ENCODE data around the gene TEX38. TPM values are rescaled to one million over a fixed set of nuclear protein-coding genes. Genes with fewer than 3 reads are reported as not detected.

The TEX38 gene
- total RNA-seq, 1 donor from 2014 or later, result 0.22 TPM

DNA sequence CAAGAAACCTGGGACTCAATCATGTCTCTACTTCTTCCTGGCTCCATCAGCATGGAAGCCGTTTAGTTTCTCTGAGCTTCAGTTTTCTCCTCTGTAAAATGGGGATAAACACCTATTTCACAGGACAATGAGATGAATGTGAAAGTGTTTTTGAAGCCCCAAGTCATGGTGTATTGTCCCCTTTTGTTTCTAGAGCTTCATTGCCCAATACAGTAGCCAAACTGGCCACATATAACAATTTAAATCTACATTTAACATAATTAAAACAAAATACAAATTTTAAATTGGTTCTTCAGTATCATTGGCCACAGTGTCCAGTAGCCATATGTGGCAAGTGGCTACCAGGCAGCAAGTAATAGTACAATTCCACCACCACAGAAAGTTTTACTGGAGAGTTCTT lies 49.5 kb downstream of the TEX38 start:
- no peak for DNase-seq
- TF ChIP-seq, protein P1, sequence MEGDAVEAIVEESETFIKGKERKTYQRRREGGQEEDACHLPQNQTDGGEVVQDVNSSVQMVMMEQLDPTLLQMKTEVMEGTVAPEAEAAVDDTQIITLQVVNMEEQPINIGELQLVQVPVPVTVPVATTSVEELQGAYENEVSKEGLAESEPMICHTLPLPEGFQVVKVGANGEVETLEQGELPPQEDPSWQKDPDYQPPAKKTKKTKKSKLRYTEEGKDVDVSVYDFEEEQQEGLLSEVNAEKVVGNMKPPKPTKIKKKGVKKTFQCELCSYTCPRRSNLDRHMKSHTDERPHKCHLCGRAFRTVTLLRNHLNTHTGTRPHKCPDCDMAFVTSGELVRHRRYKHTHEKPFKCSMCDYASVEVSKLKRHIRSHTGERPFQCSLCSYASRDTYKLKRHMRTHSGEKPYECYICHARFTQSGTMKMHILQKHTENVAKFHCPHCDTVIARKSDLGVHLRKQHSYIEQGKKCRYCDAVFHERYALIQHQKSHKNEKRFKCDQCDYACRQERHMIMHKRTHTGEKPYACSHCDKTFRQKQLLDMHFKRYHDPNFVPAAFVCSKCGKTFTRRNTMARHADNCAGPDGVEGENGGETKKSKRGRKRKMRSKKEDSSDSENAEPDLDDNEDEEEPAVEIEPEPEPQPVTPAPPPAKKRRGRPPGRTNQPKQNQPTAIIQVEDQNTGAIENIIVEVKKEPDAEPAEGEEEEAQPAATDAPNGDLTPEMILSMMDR (IDR thresholded peaks at IDR 0.05; ENCODE audit: borderline replicate concordance), result no peak
- no peak overlapping the region for H3K27ac ChIP-seq (replicated peaks)
- H3K36me3 ChIP-seq, result peaks cover 6% of the 10 kb centered on the region
- H3K9me3 ChIP-seq (replicated peaks), result no peaks in the 10 kb centered on the region
- H3K4me1 ChIP-seq, result peaks cover 56% of the 10 kb centered on the region
- intact Hi-C loops (cut with micrococcal nuclease), result loop anchor here (10.0 kb wide), 1 partner anchor 186 kb away; a partner anchor contains a TSS
- H3K4me3 ChIP-seq, result no peak overlapping the region
- no peaks in the 10 kb centered on the region for H3K27me3 ChIP-seq (ENCODE audit: low read depth)

DNA sequence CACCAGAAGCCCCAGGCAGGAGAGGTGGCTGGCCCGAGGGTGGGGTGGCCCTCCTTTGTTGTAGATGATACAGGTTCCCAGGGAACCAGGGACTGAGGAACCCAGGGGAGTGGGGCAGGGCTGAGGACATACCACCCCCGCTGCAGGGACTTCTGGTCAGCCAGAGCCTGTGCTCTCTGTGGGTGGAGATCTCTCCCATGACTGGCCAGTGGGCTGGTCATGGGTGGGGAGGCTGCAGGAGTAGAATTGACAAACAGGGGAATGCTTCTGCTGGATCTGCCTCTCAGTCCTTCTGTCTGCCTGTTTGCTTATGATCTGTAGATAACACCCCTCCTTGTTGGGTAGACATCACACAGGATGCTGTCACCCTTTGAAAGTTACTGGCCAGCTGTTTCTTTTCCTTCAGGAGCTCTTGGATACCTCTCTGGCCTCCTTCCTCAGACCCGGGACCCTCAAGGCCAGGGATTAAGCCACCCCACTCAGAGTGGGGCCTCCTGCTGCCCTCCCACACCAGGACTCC lies 50.1 kb downstream of the TEX38 start:
- Histone ChIP-seq H3K4me3 (no peak overlapping the region), H3K9me3 (replicated peaks) (no peaks in the 10 kb centered on the region), H3K27me3 (ENCODE audit: low read depth) (no peaks in the 10 kb centered on the region), H3K27ac (replicated peaks) (no peak overlapping the region), H3K4me1 (peaks cover 51% of the 10 kb centered on the region), H3K36me3 (peaks cover under 1% of the 10 kb centered on the region)
- TF ChIP-seq, protein P1 (IDR thresholded peaks at IDR 0.05; ENCODE audit: borderline replicate concordance), result no peak
- DNase-seq, result no peak
- intact Hi-C loops (cut with micrococcal nuclease), result loop anchor here (10.0 kb wide), 1 partner anchor 187 kb away; a partner anchor contains a TSS

Other genes starting within 250 kb of the TEX38 start
- not detected for gene DMBX1, start 182.0 kb upstream of the TEX38 start, total RNA-seq
- gene KNCN, start 120.2 kb upstream of the TEX38 start, total RNA-seq, result not detected
- gene MKNK1, start 67.6 kb upstream of the TEX38 start, total RNA-seq, result 43.5 TPM
- gene MOB3C, start 55.0 kb upstream of the TEX38 start, total RNA-seq, result 12.8 TPM
- gene ATPAF1, start 3.5 kb upstream of the TEX38 start, total RNA-seq, result 235 TPM
- gene EFCAB14, start 47.3 kb downstream of the TEX38 start, total RNA-seq, result 59.0 TPM
- 11.5 TPM for gene CYP4B1, start 127.2 kb downstream of the TEX38 start, total RNA-seq

All from left ventricle myocardium inferior (tissue), 1 donor.